Endothelial cell of umbilical vein (primary cell): ENCODE results near the gene NFYC. TPM values are rescaled to one million over a fixed set of nuclear protein-coding genes. Genes with fewer than 3 reads are reported as not detected.
A peak's percentile ranks its signal among the peaks of the same experiment; 100 is the strongest.

Experiments
- BruUV-seq: library from RNA; stranded (reverse); fragments of 400-500 nt; replicated peaks from 2 replicates; lab custom pipeline; 2021; lab: Mats Ljungman, UMichigan
- CTCF ChIA-PET: fragments of 300-600, 350-600 bp; sonication (Branson Sonifier 250); formaldehyde crosslinking; loops from one replicate; lab custom pipeline; 2021; ENCODE audit warnings: antibody characterized with exemption, inconsistent platforms; lab: Charles Lee
- POLR2A ChIA-PET: fragments of 300-600, 350-600 bp; sonication (Branson Sonifier 250); formaldehyde crosslinking; loops from one replicate; lab custom pipeline; 2021; ENCODE audit warnings: antibody characterized with exemption, inconsistent platforms; lab: Charles Lee
- DNase-seq: peaks from one replicate; pipeline ENCODE4 v3.0.0-alpha.2; 2011; ENCODE audit warnings: low read depth, low spot score
- FAIRE-seq: peaks from 2 replicates; lab custom pipeline; 2011; peaks lifted over from hg19 to GRCh38; lab: Jason Lieb, UNC
- H2AFZ ChIP-seq: 2 replicates; pipeline ENCODE4 v1.6.0; 2012; ENCODE audit warnings: low read depth, low read length, control low read depth, inconsistent platforms
- H3K27ac ChIP-seq: 2 replicates; pipeline ENCODE4 v1.5.1; 2011; ENCODE audit warnings: low read depth, mild to moderate bottlenecking, control low read depth, low read length, moderate library complexity; ENCODE audit not compliant: insufficient read depth
- H3K27me3 ChIP-seq, 2 experiments: 2 replicates each; pipeline versions ENCODE4 v1.6.0 to v1.6.1; 2011; ENCODE audit warnings: low read length in 2 of 2, mixed read lengths in 1 of 2; ENCODE audit not compliant: control insufficient read depth in 2 of 2, insufficient read depth in 2 of 2
- H3K36me3 ChIP-seq, 2 experiments: 2 replicates in 1 of 2; 3 replicates in 1 of 2; pipeline ENCODE4 v1.5.1; 2011; ENCODE audit warnings: low read length in 2 of 2, mild to moderate bottlenecking in 1 of 2, moderate library complexity in 1 of 2; ENCODE audit not compliant: control insufficient read depth in 2 of 2, insufficient read depth in 2 of 2; ENCODE audit errors: extremely low read depth in 1 of 2
- H3K4me1 ChIP-seq: 3 replicates; pipeline ENCODE4 v1.5.1; 2011; ENCODE audit warnings: mild to moderate bottlenecking, low read length; ENCODE audit not compliant: control insufficient read depth, insufficient read depth; ENCODE audit errors: extremely low read depth
- H3K4me2 ChIP-seq: 2 replicates; pipeline ENCODE4 v1.6.1; 2011; ENCODE audit warnings: low read length, control low read depth, mixed read lengths; ENCODE audit not compliant: insufficient read depth
- H3K4me3 ChIP-seq, 3 experiments: fragments of 200-600 bp in 1 of 3; sonication (generic), shearing (Covaris generic) in 1 of 3; replicated peaks in 1 of 3; 2 replicates each; pipeline ENCODE4 v1.5.1; 2011 to 2016; ENCODE audit warnings: control low read depth in 3 of 3, low read length in 3 of 3, mild to moderate bottlenecking in 2 of 3, inconsistent platforms in 1 of 3, low read depth in 1 of 3, moderate library complexity in 1 of 3; ENCODE audit not compliant: insufficient read depth in 1 of 3
- H3K79me2 ChIP-seq: 2 replicates; pipeline ENCODE4 v1.6.0; 2012; ENCODE audit warnings: low read length, inconsistent platforms; ENCODE audit not compliant: control insufficient read depth, insufficient read depth
- H3K9ac ChIP-seq: replicated peaks from 2 replicates; pipeline ENCODE3; 2011; ENCODE audit warnings: low read length, control low read depth; ENCODE audit not compliant: insufficient read depth; ENCODE audit errors: extremely low read depth
- H3K9me1 ChIP-seq: replicated peaks from 3 replicates; pipeline ENCODE4 v1.6.0; 2011; ENCODE audit warnings: mild to moderate bottlenecking, low read length; ENCODE audit not compliant: control insufficient read depth, insufficient read depth; ENCODE audit errors: extremely low read depth
- H3K9me3 ChIP-seq: replicated peaks from 2 replicates; pipeline ENCODE4 v1.5.1; 2012; ENCODE audit warnings: low read length, inconsistent platforms; ENCODE audit not compliant: control insufficient read depth, insufficient read depth
- H4K20me1 ChIP-seq: replicated peaks from 2 replicates; pipeline ENCODE3; 2011; ENCODE audit warnings: mild to moderate bottlenecking, low read length; ENCODE audit not compliant: control insufficient read depth, insufficient read depth; ENCODE audit errors: extremely low read depth
- GATA2 ChIP-seq: IDR thresholded peaks from 2 replicates; pipeline ENCODE4 v1.7.0; 2011; ENCODE audit warnings: low read depth, mild to moderate bottlenecking, moderate library complexity, mixed read lengths, low read length; ENCODE audit not compliant: insufficient read length, insufficient read depth
- MYC ChIP-seq: IDR thresholded peaks from one replicate; pipeline ENCODE4 v1.6.1; 2011; ENCODE audit warnings: mild to moderate bottlenecking, low read depth, low read length
- dilution Hi-C: fragments of 300-500 bp; cut with MboI; formaldehyde crosslinking; loops from one replicate; pipeline ENCODE4 v1.15.0; 2019; ENCODE audit warnings: low sequenced_read_pairs; ENCODE audit not compliant: extremely low pct_ligation_motif_present
- intact Hi-C: fragments of 100-400 bp; cut with micrococcal nuclease; formaldehyde crosslinking; loops from one replicate; pipeline ENCODE4 v1.10.0; 2022
- polyA plus RNA-seq, 4 experiments: library from polyadenylated mRNA; depleted of rRNA in 3 of 4; stranded (reverse) in 3 of 4; unstranded in 1 of 4; fragments of >200 nt; gene quantifications; 2 replicates each; pipeline versions ENCODE4 v1.2.1 to v1.2.3, GENCODE V29; 2011 to 2012; ENCODE audit warnings: missing spikeins in 1 of 4
- total RNA-seq: library from RNA; stranded (reverse); gene quantifications from 2 replicates; pipeline ENCODE4 v1.2.3, GENCODE V29; 2021
- TF ChIP-seq, protein P1 (sequence below): IDR thresholded peaks from 2 replicates; pipeline ENCODE4 v1.6.1; 2011; ENCODE audit not compliant: insufficient read depth, insufficient read length
- TF ChIP-seq, protein P2 (sequence below), 2 donors: IDR thresholded peaks; 1 replicate in 1 of 2; 2 replicates in 1 of 2; pipeline ENCODE4 v1.5.1; 2011; ENCODE audit warnings: low read length in 2 of 2, mild to moderate bottlenecking in 2 of 2, moderate library complexity in 2 of 2, control low read depth in 1 of 2, inconsistent platforms in 1 of 2, low read depth in 1 of 2; ENCODE audit not compliant: insufficient read depth in 1 of 2; ENCODE audit errors: extremely low read depth in 1 of 2

Gene NFYC
- total and polyA plus RNA-seq, 2 donors (not counting 3 experiments of a cell fraction or from before 2014, with no cell fraction given): 51.1 to 81.7 TPM

DNA sequence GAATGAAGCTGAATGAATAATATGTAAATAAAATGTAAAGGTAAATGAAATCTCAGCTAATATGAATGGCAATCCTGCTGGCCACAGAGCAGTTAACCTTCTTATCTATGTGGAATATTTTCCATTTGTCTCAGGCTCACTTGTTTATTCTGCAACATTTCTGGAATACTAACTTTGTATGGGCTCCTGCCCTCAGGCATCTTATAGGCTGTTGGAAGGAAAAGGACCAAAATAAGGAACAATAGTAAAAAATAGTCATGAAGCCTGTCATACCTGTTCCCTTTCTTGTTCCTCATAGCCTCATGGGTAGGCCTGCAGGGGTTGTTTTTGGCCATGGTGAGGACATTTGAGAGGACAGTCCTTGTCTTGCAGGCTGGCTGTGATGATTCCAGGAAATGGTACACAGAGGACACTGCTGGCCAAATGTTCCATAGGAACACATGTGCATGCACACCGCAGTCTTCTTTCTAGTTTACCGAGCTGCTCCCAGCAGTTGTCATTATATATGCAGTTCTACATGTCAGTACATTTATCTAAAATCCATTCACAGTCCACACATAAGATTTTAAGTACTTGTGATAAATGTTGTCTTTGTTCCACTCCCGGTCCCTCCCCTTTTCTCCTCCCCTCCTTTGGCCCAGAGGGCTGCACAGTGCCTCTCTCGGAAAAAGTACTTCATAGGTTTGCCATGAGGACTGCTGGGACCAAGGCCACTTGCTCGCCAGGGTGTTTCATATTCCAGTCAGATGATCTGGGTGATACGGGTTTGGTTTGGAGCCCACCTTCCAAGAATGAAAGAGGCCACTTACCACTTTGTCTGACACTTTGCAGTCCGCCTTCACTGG lies 76.9 kb downstream of the NFYC start:
- Histone ChIP-seq H3K27me3 (no peaks in the 10 kb centered on the region), H4K20me1 (no peaks in the 10 kb centered on the region), H3K4me1 (no peaks in the 10 kb centered on the region), H3K4me2 (no peak overlapping the region), H3K4me3 (no peak overlapping the region), H3K79me2 (no peaks in the 10 kb centered on the region), H2AFZ (no peak overlapping the region), H3K9ac (no peak overlapping the region), H3K9me1 (no peaks in the 10 kb centered on the region), H3K27ac (no peak overlapping the region), H3K36me3 (peaks cover 6 to 22% of the 10 kb centered on the region in 2 experiments), H3K9me3 (no peaks in the 10 kb centered on the region)
- dilution Hi-C loops: no loop called here
- FAIRE-seq: no peak
- ChIA-PET CTCF (interaction anchor here (1.0 kb wide), 1 partner anchor 67 kb away, joined by 3 read pairs; no protein-coding TSS in a partner anchor), POLR2A (no interaction called here)
- no peak for DNase-seq
- BruUV-seq: no TSS peak
- intact Hi-C loops: no loop called here
- no peak for TF ChIP-seq GATA2
- TF ChIP-seq MYC: no peak
- TF ChIP-seq, protein P1, sequence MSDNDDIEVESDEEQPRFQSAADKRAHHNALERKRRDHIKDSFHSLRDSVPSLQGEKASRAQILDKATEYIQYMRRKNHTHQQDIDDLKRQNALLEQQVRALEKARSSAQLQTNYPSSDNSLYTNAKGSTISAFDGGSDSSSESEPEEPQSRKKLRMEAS: no peak

DNA sequence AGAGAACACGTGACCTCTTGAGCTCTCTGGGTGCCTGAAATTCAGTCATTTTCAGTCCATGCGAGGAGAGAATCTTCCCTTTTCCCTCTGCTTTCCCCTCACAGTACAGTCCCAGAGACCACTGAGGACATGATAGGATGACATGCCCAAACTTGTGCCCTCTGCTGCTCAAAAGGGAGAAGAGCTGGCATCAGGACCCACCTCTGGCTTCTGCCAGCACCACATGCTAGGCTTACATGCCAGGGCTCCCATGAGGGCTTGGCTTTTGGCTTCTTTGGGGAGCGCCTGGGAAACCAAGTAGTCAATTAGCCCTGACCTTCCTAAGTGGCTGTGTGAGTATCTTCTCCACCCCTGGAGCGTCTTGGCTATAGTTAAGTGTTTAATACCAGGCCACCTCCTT lies 78.3 kb downstream of the NFYC start:
- no peaks in the 10 kb centered on the region for H3K9me3 ChIP-seq
- no peak overlapping the region for H3K27ac ChIP-seq
- no peaks in the 10 kb centered on the region for H3K79me2 ChIP-seq
- H4K20me1 ChIP-seq: no peaks in the 10 kb centered on the region
- ChIA-PET POLR2A (no interaction called here), CTCF (interaction anchor here (0.6 to 1.4 kb wide), 7 partner anchors 14 to 626 kb away, joined by 3 to 5 read pairs (median 3); partner anchors contain the start of gene NFYC)
- H3K4me3 ChIP-seq: no peak overlapping the region
- no peaks in the 10 kb centered on the region for H3K27me3 ChIP-seq
- DNase-seq (no peak), FAIRE-seq (no peak)
- H3K9me1 ChIP-seq: no peaks in the 10 kb centered on the region
- no peak overlapping the region for H3K4me2 ChIP-seq
- no peak overlapping the region for H3K9ac ChIP-seq
- peaks cover 6 to 22% of the 10 kb centered on the region in 2 experiments for H3K36me3 ChIP-seq
- intact Hi-C loops (loop anchor here (5.0 kb wide), 2 partner anchors 78 to 158 kb away; partner anchors contain the start of gene NFYC), dilution Hi-C loops (no loop called here)
- BruUV-seq: no TSS peak
- H3K4me1 ChIP-seq: no peaks in the 10 kb centered on the region
- TF ChIP-seq, protein P2, sequence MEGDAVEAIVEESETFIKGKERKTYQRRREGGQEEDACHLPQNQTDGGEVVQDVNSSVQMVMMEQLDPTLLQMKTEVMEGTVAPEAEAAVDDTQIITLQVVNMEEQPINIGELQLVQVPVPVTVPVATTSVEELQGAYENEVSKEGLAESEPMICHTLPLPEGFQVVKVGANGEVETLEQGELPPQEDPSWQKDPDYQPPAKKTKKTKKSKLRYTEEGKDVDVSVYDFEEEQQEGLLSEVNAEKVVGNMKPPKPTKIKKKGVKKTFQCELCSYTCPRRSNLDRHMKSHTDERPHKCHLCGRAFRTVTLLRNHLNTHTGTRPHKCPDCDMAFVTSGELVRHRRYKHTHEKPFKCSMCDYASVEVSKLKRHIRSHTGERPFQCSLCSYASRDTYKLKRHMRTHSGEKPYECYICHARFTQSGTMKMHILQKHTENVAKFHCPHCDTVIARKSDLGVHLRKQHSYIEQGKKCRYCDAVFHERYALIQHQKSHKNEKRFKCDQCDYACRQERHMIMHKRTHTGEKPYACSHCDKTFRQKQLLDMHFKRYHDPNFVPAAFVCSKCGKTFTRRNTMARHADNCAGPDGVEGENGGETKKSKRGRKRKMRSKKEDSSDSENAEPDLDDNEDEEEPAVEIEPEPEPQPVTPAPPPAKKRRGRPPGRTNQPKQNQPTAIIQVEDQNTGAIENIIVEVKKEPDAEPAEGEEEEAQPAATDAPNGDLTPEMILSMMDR (IDR thresholded peaks at IDR 0.05; ENCODE audit: extremely low read depth in 1 of 2, insufficient read depth in 1 of 2, low read depth in 1 of 2, low read length in 2 of 2): peak in 1 of 2 donors; percentile 21
- no peak for TF ChIP-seq GATA2
- no peak overlapping the region for H2AFZ ChIP-seq
